HEK293 (cell line): ENCODE results near the gene C2orf76.

ENCODE experiments used
- CTCF ChIA-PET: fragments of 350-600 bp; formaldehyde crosslinking; extraction: SDS; loops from one replicate; lab custom pipeline; 2021; ENCODE audit warnings: antibody characterized with exemption; lab: Yijun Ruan, JAX
- POLR2A ChIA-PET: fragments of 300-600 bp; formaldehyde crosslinking; extraction: SDS; loops from one replicate; lab custom pipeline; 2020; ENCODE audit warnings: antibody characterized with exemption, inconsistent platforms; lab: Yijun Ruan, JAX
- H3K27ac ChIP-seq: fragments of 200-500 bp; sonication (Bioruptor generic); 2 replicates; pipeline ENCODE4 v1.5.1; 2014; ENCODE audit warnings: low read depth, low read length, control low read depth, inconsistent platforms; ENCODE audit errors: extremely low read depth
- H3K36me3 ChIP-seq, 2 experiments: fragments of 200-500 bp in 1 of 2; sonication (Bioruptor generic) in 1 of 2; 1 replicate in 1 of 2; 2 replicates in 1 of 2; pipeline ENCODE4 v1.5.1; 2014 to 2017; ENCODE audit warnings: inconsistent platforms in 2 of 2, low read length in 2 of 2; ENCODE audit not compliant: control insufficient read depth in 2 of 2, insufficient read depth in 1 of 2
- H3K4me1 ChIP-seq: fragments of 200-500 bp; sonication (Bioruptor generic); 2 replicates; pipeline ENCODE4 v1.5.1; 2014; ENCODE audit warnings: mild to moderate bottlenecking, low read length, inconsistent platforms; ENCODE audit not compliant: control insufficient read depth, insufficient read depth
- H3K4me3 ChIP-seq: 2 replicates; pipeline ENCODE4 v1.5.1; 2011; ENCODE audit warnings: low read depth, mild to moderate bottlenecking, control low read depth, low read length, moderate library complexity
- H3K9me3 ChIP-seq: fragments of 200-500 bp; sonication (Bioruptor generic); 2 replicates; pipeline ENCODE4 v1.5.1; 2014; ENCODE audit warnings: low read depth, low read length, inconsistent platforms; ENCODE audit not compliant: control insufficient read depth, insufficient read depth
- EGR2 ChIP-seq: fragments of 450-650 bp; formaldehyde crosslinking; IDR thresholded peaks from 2 replicates; pipeline ENCODE4 v1.5.1; 2016; ENCODE audit warnings: low read depth, missing biosample characterization, missing genetic modification characterization
- GLI2 ChIP-seq: fragments of 450-650 bp; formaldehyde crosslinking; IDR thresholded peaks from 2 replicates; pipeline ENCODE4; 2017; ENCODE audit warnings: missing biosample characterization, missing genetic modification characterization, low read depth, borderline replicate concordance
- GLI4 ChIP-seq: fragments of 450-650 bp; formaldehyde crosslinking; IDR thresholded peaks from 2 replicates; pipeline ENCODE4 v1.5.1; 2016; ENCODE audit warnings: missing biosample characterization, missing genetic modification characterization
- KLF16 ChIP-seq: fragments of 450-650 bp; formaldehyde crosslinking; IDR thresholded peaks from 2 replicates; pipeline ENCODE4 v1.5.1; 2017; ENCODE audit warnings: missing biosample characterization, missing genetic modification characterization
- MYNN ChIP-seq: fragments of 450-650 bp; formaldehyde crosslinking; IDR thresholded peaks from 2 replicates; pipeline ENCODE4 v1.5.1; 2016; ENCODE audit warnings: missing biosample characterization, missing genetic modification characterization, borderline replicate concordance
- MZF1 ChIP-seq: fragments of 450-650 bp; formaldehyde crosslinking; IDR thresholded peaks from 2 replicates; pipeline ENCODE4 v1.5.1; 2017; ENCODE audit warnings: missing biosample characterization, missing genetic modification characterization, borderline replicate concordance
- ZBTB1 ChIP-seq: fragments of 450-650 bp; formaldehyde crosslinking; IDR thresholded peaks from 2 replicates; pipeline ENCODE4 v1.5.1; 2016; ENCODE audit warnings: missing biosample characterization, missing genetic modification characterization
- ZFP69B ChIP-seq: fragments of 450-650 bp; formaldehyde crosslinking; IDR thresholded peaks from 2 replicates; pipeline ENCODE4 v1.5.1; 2016; ENCODE audit warnings: missing biosample characterization, missing genetic modification characterization
- ZNF112 ChIP-seq: fragments of 450-650 bp; formaldehyde crosslinking; IDR thresholded peaks from 2 replicates; pipeline ENCODE4 v1.5.0; 2017; ENCODE audit warnings: missing biosample characterization, missing genetic modification characterization
- ZNF114 ChIP-seq: fragments of 450-650 bp; formaldehyde crosslinking; IDR thresholded peaks from 2 replicates; pipeline ENCODE4 v1.5.0; 2017; ENCODE audit warnings: missing biosample characterization, missing genetic modification characterization
- ZNF24 ChIP-seq: fragments of 450-650 bp; formaldehyde crosslinking; IDR thresholded peaks from 2 replicates; pipeline ENCODE4 v1.5.1; 2016; ENCODE audit warnings: missing biosample characterization, missing genetic modification characterization
- ZNF341 ChIP-seq: fragments of 450-650 bp; formaldehyde crosslinking; IDR thresholded peaks from 2 replicates; pipeline ENCODE4; 2016; ENCODE audit warnings: low read depth, missing biosample characterization, missing genetic modification characterization
- ZNF416 ChIP-seq: fragments of 450-650 bp; formaldehyde crosslinking; IDR thresholded peaks from 2 replicates; pipeline ENCODE4 v1.5.1; 2016; ENCODE audit warnings: missing biosample characterization, missing genetic modification characterization
- ZNF48 ChIP-seq: fragments of 450-650 bp; formaldehyde crosslinking; IDR thresholded peaks from 2 replicates; pipeline ENCODE4 v1.5.1; 2016; ENCODE audit warnings: missing biosample characterization, missing genetic modification characterization
- ZNF585B ChIP-seq: fragments of 450-650 bp; formaldehyde crosslinking; IDR thresholded peaks from 2 replicates; pipeline ENCODE4 v1.5.1; 2016; ENCODE audit warnings: missing biosample characterization, missing genetic modification characterization
- ZNF600 ChIP-seq: fragments of 450-650 bp; formaldehyde crosslinking; IDR thresholded peaks from 2 replicates; pipeline ENCODE4 v1.5.1; 2016; ENCODE audit warnings: missing biosample characterization, missing genetic modification characterization
- ZNF621 ChIP-seq: fragments of 450-650 bp; formaldehyde crosslinking; IDR thresholded peaks from 2 replicates; pipeline ENCODE4 v1.5.1; 2017; ENCODE audit warnings: missing biosample characterization, missing genetic modification characterization
- ZNF624 ChIP-seq: fragments of 450-650 bp; formaldehyde crosslinking; IDR thresholded peaks from 2 replicates; pipeline ENCODE4 v1.5.1; 2017; ENCODE audit warnings: missing biosample characterization, missing genetic modification characterization
- ZNF658 ChIP-seq: fragments of 450-650 bp; formaldehyde crosslinking; IDR thresholded peaks from 2 replicates; pipeline ENCODE4; 2016; ENCODE audit warnings: missing biosample characterization, missing genetic modification characterization
- ZNF660 ChIP-seq: fragments of 450-650 bp; IDR thresholded peaks from 2 replicates; pipeline ENCODE4 v1.5.1; 2018; ENCODE audit warnings: missing biosample characterization, mild to moderate bottlenecking, missing genetic modification characterization
- ZNF768 ChIP-seq: fragments of 450-650 bp; formaldehyde crosslinking; IDR thresholded peaks from 2 replicates; pipeline ENCODE4 v1.5.1; 2018; ENCODE audit warnings: missing biosample characterization, mild to moderate bottlenecking, missing genetic modification characterization
- ZSCAN16 ChIP-seq: fragments of 450-650 bp; formaldehyde crosslinking; IDR thresholded peaks from 2 replicates; pipeline ENCODE4 v1.5.1; 2016; ENCODE audit warnings: missing biosample characterization, missing genetic modification characterization
- TF ChIP-seq, protein P1 (sequence below): fragments of 450-650 bp; formaldehyde crosslinking; IDR thresholded peaks from 2 replicates; pipeline ENCODE4 v1.5.1; 2017; ENCODE audit warnings: missing biosample characterization, missing genetic modification characterization
- TF ChIP-seq, protein P2 (sequence below): fragments of 450-650 bp; formaldehyde crosslinking; IDR thresholded peaks from 2 replicates; pipeline ENCODE4 v1.5.1; 2017; ENCODE audit warnings: missing biosample characterization, mild to moderate bottlenecking, missing genetic modification characterization, moderate library complexity
- TF ChIP-seq, protein P3 (sequence below): fragments of 450-650 bp; formaldehyde crosslinking; conservative IDR thresholded peaks from 2 replicates; pipeline ENCODE4 v1.5.1; 2016; ENCODE audit warnings: low read depth, missing biosample characterization, missing genetic modification characterization
- TF ChIP-seq, protein P4 (sequence below): fragments of 450-650 bp; formaldehyde crosslinking; IDR thresholded peaks from 2 replicates; pipeline ENCODE4 v1.5.1; 2016; ENCODE audit warnings: missing biosample characterization, missing genetic modification characterization

Gene C2orf76

DNA sequence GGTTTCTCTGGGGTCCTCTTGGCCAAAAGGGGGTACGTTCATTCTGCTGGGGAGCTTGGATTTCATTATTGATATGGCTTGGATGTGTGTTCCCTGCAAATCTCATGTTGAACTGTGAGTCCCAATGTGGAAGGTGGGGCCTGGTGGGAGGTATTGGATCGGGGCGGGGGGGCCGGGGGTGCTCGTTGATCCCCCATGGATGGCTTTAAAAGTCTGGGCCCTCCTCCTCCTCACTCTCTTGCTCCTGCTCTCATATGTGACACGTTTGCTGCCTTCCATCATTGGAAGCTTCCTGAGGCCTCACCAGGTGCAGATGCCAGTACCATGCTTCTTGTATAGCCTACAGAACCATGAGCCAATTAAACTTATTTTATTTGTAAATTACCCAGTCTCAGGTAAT, 11.9 kb upstream of the C2orf76 start (continued):
- no peak for TF ChIP-seq EGR2 (tag by site-specific recombination)
- TF ChIP-seq ZNF24: no peak
- no peak for TF ChIP-seq GLI4
- TF ChIP-seq ZFP69B: no peak
- no peak for TF ChIP-seq GLI2
- TF ChIP-seq ZNF341 (tag by site-specific recombination): no peak

DNA sequence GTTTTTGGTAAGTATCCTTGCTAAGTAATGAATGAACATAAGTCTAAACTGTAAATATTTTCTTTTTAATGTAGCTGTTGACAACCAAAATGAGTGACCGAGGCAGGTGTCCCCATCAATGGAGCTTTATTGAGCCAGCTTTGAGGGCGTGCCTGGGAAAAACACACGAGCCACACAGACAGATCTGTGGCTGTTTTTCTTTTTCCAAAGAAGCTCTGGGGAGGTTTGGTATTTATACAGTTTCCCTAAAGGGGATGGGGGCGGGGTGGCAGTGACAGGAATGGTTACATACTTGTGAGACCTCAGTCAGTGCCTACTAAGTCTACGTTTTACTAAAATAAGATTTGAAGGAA, 11.3 kb upstream of the C2orf76 start:
- POLR2A ChIA-PET: interaction anchor here (1.3 kb wide), 1 partner anchor 11 kb away, joined by 6 read pairs; the partner anchor contains the start of genes C2orf76 and DBI
- Histone ChIP-seq H3K27ac (no peak overlapping the region), H3K4me1 (no peaks in the 10 kb centered on the region), H3K36me3 (peaks cover 0 to 7% of the 10 kb centered on the region in 2 experiments; a peak in 1 of 3 replicates), H3K4me3 (no peak overlapping the region), H3K9me3 (no peaks in the 10 kb centered on the region)
- CTCF ChIA-PET: interaction anchor here (0.6 to 1.0 kb wide), 2 partner anchors 105 to 935 kb away, joined by 5 to 6 read pairs; no protein-coding TSS in a partner anchor
- TF ChIP-seq ZNF112 (tag by site-specific recombination) (no peak), ZNF416 (no peak), ZNF660 (tag by site-specific recombination) (no peak), ZNF114 (tag by site-specific recombination) (no peak), ZBTB1 (tag by site-specific recombination) (no peak)

DNA sequence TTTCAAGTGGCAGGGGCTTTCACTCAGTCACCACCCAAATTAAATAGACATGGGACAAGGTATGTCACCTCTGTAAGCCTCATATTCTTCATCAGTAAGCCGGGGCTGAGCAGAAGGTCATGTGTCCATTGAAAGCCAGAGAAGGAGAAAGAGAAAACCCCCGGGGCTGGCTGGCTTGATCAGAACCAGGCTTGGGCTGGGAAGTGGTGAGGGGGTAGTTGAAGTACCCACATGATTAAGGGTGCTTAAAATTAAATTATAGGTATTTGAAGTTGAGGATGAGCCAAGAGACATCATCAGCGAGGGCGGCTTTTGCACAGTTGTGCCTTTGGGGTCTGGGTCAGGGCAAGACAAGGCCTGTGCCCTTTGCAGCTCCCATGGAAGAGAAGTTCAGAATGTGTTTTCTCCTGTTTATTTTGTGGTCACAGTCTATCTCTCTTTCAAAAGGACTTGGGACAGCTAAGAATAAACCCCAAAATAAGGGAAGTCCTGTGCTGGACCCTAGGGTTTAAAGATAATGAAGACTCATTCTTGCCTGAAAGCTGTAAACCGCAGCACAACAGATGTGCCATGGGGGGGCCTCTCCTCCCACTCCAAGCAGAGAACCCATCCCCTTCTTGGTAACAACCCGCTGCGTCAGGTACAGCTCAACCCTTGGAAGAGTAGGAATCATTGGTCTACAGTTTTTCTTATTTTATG, 10.8 kb upstream of the C2orf76 start:
- Histone ChIP-seq H3K27ac (no peak overlapping the region), H3K4me1 (no peaks in the 10 kb centered on the region), H3K4me3 (no peak overlapping the region), H3K36me3 (peaks cover 0 to 12% of the 10 kb centered on the region in 2 experiments; a peak in 1 of 3 replicates), H3K9me3 (no peaks in the 10 kb centered on the region)
- CTCF ChIA-PET: interaction anchor here (1.0 kb wide), 1 partner anchor 936 kb away, joined by 6 read pairs; no protein-coding TSS in a partner anchor
- POLR2A ChIA-PET: interaction anchor here (1.3 kb wide), 1 partner anchor 11 kb away, joined by 6 read pairs; the partner anchor contains the start of genes C2orf76 and DBI
- TF ChIP-seq, protein P1, sequence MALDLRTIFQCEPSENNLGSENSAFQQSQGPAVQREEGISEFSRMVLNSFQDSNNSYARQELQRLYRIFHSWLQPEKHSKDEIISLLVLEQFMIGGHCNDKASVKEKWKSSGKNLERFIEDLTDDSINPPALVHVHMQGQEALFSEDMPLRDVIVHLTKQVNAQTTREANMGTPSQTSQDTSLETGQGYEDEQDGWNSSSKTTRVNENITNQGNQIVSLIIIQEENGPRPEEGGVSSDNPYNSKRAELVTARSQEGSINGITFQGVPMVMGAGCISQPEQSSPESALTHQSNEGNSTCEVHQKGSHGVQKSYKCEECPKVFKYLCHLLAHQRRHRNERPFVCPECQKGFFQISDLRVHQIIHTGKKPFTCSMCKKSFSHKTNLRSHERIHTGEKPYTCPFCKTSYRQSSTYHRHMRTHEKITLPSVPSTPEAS (tag by site-specific recombination): no peak
- TF ChIP-seq ZNF48 (tag by site-specific recombination): no peak
- no peak for TF ChIP-seq ZNF600 (tag by site-specific recombination)
- TF ChIP-seq, protein P2, sequence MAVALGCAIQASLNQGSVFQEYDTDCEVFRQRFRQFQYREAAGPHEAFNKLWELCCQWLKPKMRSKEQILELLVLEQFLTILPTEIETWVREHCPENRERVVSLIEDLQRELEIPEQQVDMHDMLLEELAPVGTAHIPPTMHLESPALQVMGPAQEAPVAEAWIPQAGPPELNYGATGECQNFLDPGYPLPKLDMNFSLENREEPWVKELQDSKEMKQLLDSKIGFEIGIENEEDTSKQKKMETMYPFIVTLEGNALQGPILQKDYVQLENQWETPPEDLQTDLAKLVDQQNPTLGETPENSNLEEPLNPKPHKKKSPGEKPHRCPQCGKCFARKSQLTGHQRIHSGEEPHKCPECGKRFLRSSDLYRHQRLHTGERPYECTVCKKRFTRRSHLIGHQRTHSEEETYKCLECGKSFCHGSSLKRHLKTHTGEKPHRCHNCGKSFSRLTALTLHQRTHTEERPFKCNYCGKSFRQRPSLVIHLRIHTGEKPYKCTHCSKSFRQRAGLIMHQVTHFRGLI (tag by site-specific recombination): no peak
- no peak for TF ChIP-seq ZNF585B (tag by site-specific recombination)
- no peak for TF ChIP-seq MYNN
- TF ChIP-seq MZF1 (tag by site-specific recombination): no peak
- TF ChIP-seq, protein P3, sequence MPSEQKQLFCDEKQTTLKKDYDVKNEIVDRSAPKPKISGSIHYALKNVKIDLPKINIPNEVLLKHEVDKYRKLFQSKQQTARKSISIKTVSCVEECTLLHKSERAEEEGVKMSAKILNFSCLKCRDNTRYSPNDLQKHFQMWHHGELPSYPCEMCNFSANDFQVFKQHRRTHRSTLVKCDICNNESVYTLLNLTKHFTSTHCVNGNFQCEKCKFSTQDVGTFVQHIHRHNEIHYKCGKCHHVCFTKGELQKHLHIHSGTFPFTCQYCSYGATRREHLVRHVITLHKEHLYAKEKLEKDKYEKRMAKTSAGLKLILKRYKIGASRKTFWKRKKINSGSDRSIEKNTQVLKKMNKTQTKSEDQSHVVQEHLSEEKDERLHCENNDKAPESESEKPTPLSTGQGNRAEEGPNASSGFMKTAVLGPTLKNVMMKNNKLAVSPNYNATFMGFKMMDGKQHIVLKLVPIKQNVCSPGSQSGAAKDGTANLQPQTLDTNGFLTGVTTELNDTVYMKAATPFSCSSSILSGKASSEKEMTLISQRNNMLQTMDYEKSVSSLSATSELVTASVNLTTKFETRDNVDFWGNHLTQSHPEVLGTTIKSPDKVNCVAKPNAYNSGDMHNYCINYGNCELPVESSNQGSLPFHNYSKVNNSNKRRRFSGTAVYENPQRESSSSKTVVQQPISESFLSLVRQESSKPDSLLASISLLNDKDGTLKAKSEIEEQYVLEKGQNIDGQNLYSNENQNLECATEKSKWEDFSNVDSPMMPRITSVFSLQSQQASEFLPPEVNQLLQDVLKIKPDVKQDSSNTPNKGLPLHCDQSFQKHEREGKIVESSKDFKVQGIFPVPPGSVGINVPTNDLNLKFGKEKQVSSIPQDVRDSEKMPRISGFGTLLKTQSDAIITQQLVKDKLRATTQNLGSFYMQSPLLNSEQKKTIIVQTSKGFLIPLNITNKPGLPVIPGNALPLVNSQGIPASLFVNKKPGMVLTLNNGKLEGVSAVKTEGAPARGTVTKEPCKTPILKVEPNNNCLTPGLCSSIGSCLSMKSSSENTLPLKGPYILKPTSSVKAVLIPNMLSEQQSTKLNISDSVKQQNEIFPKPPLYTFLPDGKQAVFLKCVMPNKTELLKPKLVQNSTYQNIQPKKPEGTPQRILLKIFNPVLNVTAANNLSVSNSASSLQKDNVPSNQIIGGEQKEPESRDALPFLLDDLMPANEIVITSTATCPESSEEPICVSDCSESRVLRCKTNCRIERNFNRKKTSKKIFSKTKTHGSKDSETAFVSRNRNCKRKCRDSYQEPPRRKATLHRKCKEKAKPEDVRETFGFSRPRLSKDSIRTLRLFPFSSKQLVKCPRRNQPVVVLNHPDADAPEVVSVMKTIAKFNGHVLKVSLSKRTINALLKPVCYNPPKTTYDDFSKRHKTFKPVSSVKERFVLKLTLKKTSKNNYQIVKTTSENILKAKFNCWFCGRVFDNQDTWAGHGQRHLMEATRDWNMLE (tag by site-specific recombination): no peak
- TF ChIP-seq, protein P4, sequence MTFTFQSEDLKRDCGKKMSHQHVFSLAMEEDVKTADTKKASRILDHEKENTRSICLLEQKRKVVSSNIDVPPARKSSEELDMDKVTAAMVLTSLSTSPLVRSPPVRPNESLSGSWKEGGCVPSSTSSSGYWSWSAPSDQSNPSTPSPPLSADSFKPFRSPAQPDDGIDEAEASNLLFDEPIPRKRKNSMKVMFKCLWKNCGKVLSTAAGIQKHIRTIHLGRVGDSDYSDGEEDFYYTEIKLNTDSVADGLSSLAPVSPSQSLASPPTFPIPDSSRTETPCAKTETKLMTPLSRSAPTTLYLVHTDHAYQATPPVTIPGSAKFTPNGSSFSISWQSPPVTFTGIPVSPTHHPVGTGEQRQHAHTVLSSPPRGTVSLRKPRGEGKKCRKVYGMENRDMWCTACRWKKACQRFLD (tag by site-specific recombination): no peak
- no peak for TF ChIP-seq ZNF624 (tag by site-specific recombination)
- no peak for TF ChIP-seq ZNF768 (tag by site-specific recombination)
- no peak for TF ChIP-seq ZNF658
- no peak for TF ChIP-seq ZFP69B
- no peak for TF ChIP-seq ZSCAN16
- no peak for TF ChIP-seq KLF16 (tag by site-specific recombination)
- TF ChIP-seq ZNF621: no peak
- TF ChIP-seq ZNF24: no peak
